IPS DF 6.9 (cell line): ENCODE results near the gene LDAF1.
"Not testable (repeated sequence)": the region's sequence is repeated elsewhere in the genome, so short reads cannot be mapped to it uniquely, and the experiment has no call there.

Source experiments
- DNase-seq: peaks from one replicate; pipeline ENCODE4 v3.0.0-alpha.2; 2013; ENCODE audit warnings: low read depth, low spot score
- H3K27ac ChIP-seq: one replicate; pipeline ENCODE4 v1.5.1; 2013; ENCODE audit warnings: low read length, control low read depth
- H3K27me3 ChIP-seq: 2 replicates; pipeline ENCODE4 v1.6.1; 2013; ENCODE audit warnings: mild to moderate bottlenecking, low read length; ENCODE audit not compliant: control insufficient read depth, insufficient read depth
- H3K36me3 ChIP-seq: 2 replicates; pipeline ENCODE4 v1.6.1; 2013; ENCODE audit warnings: low read length; ENCODE audit not compliant: control insufficient read depth, insufficient read depth
- H3K4me1 ChIP-seq: 2 replicates; pipeline ENCODE4 v1.6.1; 2013; ENCODE audit warnings: low read length; ENCODE audit not compliant: control insufficient read depth, insufficient read depth
- H3K4me3 ChIP-seq: 2 replicates; pipeline ENCODE4 v1.5.1; 2013; ENCODE audit warnings: mild to moderate bottlenecking, low read length
- H3K9me3 ChIP-seq: 2 replicates; pipeline ENCODE4 v1.6.1; 2013; ENCODE audit warnings: low read length, inconsistent platforms; ENCODE audit not compliant: control insufficient read depth, insufficient read depth
- WGBS: extraction: QIAGEN DNeasy Blood & Tissue Kit; methylation state at CpG from one replicate; pipeline ENCODE4 v1.1.7; 2013; ENCODE audit warnings: mixed read lengths, missing lambda C conversion rate; ENCODE audit not compliant: insufficient read length, insufficient coverage; 5-methylcytosine and 5-hydroxymethylcytosine counted together

LDAF1 gene

GRCh38 chr16:21192991-21193390 lies 34.5 kb downstream of the LDAF1 start:
- Histone ChIP-seq H3K4me1 (0 out of 2 replicates have a peak, but pooled peaks cover 2% of the 10 kb centered on the region), H3K9me3 (no peaks in the 10 kb centered on the region), H3K36me3 (no peaks in the 10 kb centered on the region), H3K27me3 (no peaks in the 10 kb centered on the region), H3K27ac (no peak overlapping the region), H3K4me3 (no peak overlapping the region)
- WGBS = no CpG with 5 or more reads among the region's 1 CpG
- DNase-seq = no peak

- no peaks in the 10 kb centered on the region for H3K4me1 ChIP-seq
- H3K36me3 ChIP-seq = no peaks in the 10 kb centered on the region
- H3K27ac ChIP-seq = no peak overlapping the region
- no peak overlapping the region for H3K4me3 ChIP-seq
- no peak for DNase-seq
- H3K9me3 ChIP-seq = no peaks in the 10 kb centered on the region
- no peaks in the 10 kb centered on the region for H3K27me3 ChIP-seq
- whole genome bisulfite sequencing = no CpG with 5 or more reads among the region's 6 CpGs
These were observed 36.4 kb downstream of the LDAF1 start for GRCh38 chr16:21194771-21195301.

GRCh38 chr16:21195330-21195729 lies 36.9 kb downstream of the LDAF1 start:
- DNase-seq, H3K4me1 ChIP-seq, H3K27me3 ChIP-seq, H3K36me3 ChIP-seq, H3K9me3 ChIP-seq, H3K27ac ChIP-seq, H3K4me3 ChIP-seq: not testable (repeated sequence)
- WGBS = no CpG with 5 or more reads among the region's 8 CpGs

GRCh38 chr16:21197112-21197511 lies 38.6 kb downstream of the LDAF1 start:
- Histone ChIP-seq H3K4me1 (no peaks in the 10 kb centered on the region), H3K4me3 (no peak overlapping the region), H3K9me3 (no peaks in the 10 kb centered on the region), H3K27me3 (no peaks in the 10 kb centered on the region), H3K36me3 (no peaks in the 10 kb centered on the region), H3K27ac (no peak overlapping the region)
- DNase-seq = no peak
- WGBS = no CpG with 5 or more reads among the region's 1 CpG

GRCh38 chr16:21197621-21198020 lies 39.1 kb downstream of the LDAF1 start:
- Histone ChIP-seq H3K4me3 (no peak overlapping the region), H3K9me3 (no peaks in the 10 kb centered on the region), H3K27me3 (no peaks in the 10 kb centered on the region), H3K36me3 (no peaks in the 10 kb centered on the region), H3K27ac (no peak overlapping the region), H3K4me1 (no peaks in the 10 kb centered on the region)
- WGBS = no CpG with 5 or more reads among the region's 3 CpGs
- DNase-seq = no peak

GRCh38 chr16:21199607-21200218 lies 41.2 kb downstream of the LDAF1 start:
- no peaks in the 10 kb centered on the region for H3K27me3 ChIP-seq
- no peaks in the 10 kb centered on the region for H3K36me3 ChIP-seq
- DNase-seq = no peak
- no peak overlapping the region for H3K27ac ChIP-seq
- no peak overlapping the region for H3K4me3 ChIP-seq
- no peaks in the 10 kb centered on the region for H3K4me1 ChIP-seq
- no CpG with 5 or more reads among the region's 5 CpGs for WGBS
- no peaks in the 10 kb centered on the region for H3K9me3 ChIP-seq

- Histone ChIP-seq H3K27me3 (no peaks in the 10 kb centered on the region), H3K4me1 (no peaks in the 10 kb centered on the region), H3K4me3 (no peak overlapping the region), H3K9me3 (no peaks in the 10 kb centered on the region), H3K36me3 (no peaks in the 10 kb centered on the region), H3K27ac (no peak overlapping the region)
- no CpG with 5 or more reads among the region's 7 CpGs for WGBS
- DNase-seq = no peak
These were observed 44.8 kb downstream of the LDAF1 start for GRCh38 chr16:21203155-21203797.

GRCh38 chr16:21205303-21205702 lies 46.8 kb downstream of the LDAF1 start:
- Histone ChIP-seq H3K4me3 (no peak overlapping the region), H3K27ac (no peak overlapping the region), H3K4me1 (no peaks in the 10 kb centered on the region), H3K9me3 (no peaks in the 10 kb centered on the region), H3K27me3 (no peaks in the 10 kb centered on the region), H3K36me3 (no peaks in the 10 kb centered on the region)
- DNase-seq = no peak

GRCh38 chr16:21206550-21206949 lies 48.1 kb downstream of the LDAF1 start:
- H3K9me3 ChIP-seq = no peaks in the 10 kb centered on the region
- no peak overlapping the region for H3K27ac ChIP-seq
- H3K4me1 ChIP-seq = no peaks in the 10 kb centered on the region
- H3K4me3 ChIP-seq = no peak overlapping the region
- no peaks in the 10 kb centered on the region for H3K36me3 ChIP-seq
- no peak for DNase-seq
- no peaks in the 10 kb centered on the region for H3K27me3 ChIP-seq
- WGBS = no CpG with 5 or more reads among the region's 4 CpGs

- H3K27me3 ChIP-seq = no peaks in the 10 kb centered on the region
- no peaks in the 10 kb centered on the region for H3K9me3 ChIP-seq
- WGBS = no CpG with 5 or more reads among the region's 2 CpGs
- DNase-seq = no peak
- no peak overlapping the region for H3K27ac ChIP-seq
- H3K4me3 ChIP-seq = no peak overlapping the region
- no peaks in the 10 kb centered on the region for H3K36me3 ChIP-seq
- no peaks in the 10 kb centered on the region for H3K4me1 ChIP-seq
These were observed 50.2 kb downstream of the LDAF1 start for GRCh38 chr16:21208446-21209230.
